Measurements from ENCODE around the gene HP1BP3.

The HP1BP3 gene

DNA sequence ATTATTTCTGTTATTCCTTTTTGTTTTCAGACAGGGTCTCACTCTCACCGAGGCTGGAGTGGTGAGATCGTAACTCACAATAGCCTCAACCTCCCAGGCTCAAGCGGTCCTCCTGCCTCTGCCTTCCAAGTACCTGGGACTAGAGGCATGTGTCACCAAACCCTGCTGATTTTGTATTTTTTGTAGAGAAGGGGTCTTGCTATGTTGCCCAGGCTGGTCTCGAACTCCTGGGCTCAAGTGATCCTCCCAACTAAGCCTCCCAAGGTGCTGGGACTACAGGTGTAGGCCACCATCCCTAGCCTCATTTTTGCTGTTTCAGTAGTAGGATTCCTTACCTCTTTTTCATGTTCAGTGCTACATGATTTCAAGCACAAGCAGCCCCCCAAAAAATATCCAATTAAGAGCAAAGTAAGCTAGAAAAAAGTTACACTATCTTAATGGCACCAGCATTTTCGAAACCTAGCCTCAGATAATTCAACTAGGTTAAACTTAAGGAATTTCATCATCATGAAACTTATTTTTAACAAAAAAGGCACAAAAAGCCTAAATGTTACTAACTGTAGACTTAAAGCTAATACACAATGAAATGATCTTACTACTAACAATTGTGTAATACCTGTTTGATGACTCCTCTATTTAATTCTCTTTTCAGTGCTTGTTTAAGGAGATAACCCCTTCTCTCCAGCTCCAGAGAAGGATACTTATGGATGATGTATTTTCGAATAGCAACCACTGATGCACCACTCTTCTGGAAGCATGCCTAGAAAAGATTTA is 16.6 kb downstream of the HP1BP3 start:
- no peak for DNase-seq

DNA sequence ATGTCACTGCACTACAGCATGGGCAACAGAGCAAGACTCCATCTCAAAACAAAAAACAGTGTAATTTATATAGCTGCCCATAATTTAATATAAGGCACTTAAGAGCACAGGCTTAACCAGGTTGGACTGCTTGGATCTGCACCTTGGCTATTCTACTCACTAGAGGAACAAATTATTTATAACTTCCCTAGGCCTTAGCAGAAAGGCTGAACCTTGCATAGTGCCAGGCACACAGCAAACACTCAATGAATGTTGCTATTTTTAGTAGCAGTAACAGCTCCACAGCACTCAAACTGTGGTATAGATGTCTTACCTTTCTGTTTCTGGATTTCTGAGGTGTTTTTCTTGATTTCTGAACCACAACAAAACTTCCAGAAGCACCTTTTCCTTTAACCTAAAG is 19.8 kb downstream of the HP1BP3 start:
- DNase-seq, result no peak

DNA sequence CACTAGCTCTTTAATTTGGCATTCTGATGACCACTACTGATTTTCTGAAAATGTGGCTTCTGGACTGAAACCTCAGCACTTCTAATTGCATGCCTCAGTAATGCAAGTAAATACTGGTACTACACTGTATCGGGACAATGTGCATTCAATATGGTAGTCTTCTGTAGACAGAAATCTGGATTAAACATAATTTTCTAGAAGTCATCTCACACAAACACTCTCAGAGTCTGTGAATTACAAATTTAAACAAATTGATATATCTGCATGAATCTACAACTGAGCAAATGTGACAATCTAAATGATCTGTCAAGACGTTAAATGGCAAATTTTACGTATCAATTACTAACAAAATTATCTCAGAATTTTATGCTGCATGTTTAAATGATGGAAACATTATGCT is 23.7 kb downstream of the HP1BP3 start:
- no peak for DNase-seq

DNA sequence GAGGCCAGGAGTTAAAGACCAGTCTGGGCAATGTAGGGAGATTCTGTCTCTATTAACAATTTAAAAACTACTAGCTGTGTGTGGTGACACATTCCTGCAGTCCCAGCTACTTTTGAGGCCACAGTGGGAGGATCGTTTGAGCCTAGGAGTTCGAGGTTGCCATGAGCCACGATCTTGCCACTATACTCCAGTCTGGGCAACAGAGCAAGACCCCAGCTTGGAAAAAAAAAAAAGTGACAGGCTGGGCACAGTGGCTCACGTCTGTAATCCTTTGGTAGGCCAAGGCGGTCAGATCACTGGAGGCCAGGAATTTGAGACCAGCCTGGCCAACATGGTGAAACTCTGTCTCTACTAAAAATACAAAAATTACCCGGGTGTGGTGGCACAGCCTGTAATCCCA is 26.8 kb downstream of the HP1BP3 start:
- DNase-seq, result no peak

DNA sequence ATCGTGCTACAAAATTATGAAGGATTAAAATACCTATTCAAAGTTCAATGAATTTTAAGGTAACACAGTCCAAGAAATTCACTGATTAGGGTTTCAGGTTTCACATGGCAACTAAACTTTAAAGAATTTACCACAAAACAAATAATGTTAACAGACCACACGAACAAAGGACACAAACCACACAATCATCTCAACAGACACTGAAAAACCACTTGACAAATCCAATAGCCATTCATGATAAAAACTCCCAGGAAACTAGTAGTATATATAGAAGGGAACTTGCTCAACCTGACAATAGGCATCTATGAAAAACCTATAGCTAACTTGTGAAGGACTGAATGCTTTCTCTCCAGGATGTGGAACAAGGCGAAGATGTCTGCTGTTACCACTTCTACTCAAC is 33.5 kb downstream of the HP1BP3 start:
- DNase-seq, result no peak

DNA sequence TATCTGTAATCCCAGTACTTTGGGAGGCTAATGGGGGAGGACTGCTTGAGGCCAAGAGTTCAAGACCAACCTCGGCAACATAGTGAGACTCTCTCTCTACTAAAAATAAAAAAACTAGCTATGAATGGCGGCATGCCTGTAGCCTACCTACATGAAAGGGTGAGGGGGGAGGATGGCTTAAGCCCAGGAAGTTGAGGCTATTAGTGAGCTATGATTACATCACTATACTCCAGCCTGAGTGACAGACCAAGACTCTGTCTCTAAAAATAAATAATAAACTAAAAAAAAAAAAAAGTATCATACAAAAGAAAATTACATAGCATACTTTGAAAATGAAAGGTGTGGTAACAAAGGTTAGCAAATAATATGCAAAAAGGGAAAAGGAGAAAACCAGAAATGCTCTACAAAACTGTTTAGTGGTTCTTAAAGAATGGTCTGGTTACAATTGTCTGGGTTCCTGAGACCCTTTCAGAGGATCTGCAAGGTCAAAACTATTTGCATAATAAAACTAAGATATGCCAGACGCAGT is 35.6 kb downstream of the HP1BP3 start:
- DNase-seq, result no peak

DNA sequence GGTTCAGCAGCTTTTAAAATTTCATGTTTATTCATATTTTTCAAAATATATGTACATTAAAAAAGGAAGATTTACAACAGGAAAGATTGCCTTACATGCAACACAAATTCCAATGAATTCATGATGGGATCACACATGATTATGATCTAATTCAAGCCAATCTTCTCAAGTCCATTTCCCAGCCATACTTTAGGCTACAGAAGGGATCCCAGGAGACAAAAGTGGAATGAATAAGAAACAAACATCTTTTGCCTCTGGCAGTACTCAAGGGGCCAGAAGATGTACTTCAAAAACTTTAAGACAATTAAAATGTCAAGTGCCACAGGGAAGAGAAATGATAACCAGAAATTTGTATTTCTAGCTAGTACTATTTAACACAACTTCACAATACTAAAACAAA is 44.4 kb downstream of the HP1BP3 start:
- no peak for DNase-seq

DNA sequence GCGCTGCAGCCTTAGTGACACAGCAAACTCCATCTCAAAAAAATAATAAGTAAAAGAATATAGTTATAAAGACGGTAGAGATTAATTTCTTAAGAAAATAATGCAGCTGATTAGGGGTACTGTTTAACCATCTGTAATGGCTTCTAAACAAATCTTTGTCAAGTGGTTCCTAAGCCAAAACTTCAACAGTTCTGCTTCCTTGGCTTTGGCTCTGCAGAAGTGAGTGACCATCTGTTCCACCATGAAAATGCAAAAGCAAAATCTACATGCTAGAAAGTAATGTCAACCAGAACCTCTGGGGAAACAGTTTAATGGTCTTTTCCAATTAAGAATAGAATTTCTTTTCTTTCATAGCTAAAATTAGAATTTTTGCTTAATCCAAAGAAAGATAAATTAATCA is 46.3 kb downstream of the HP1BP3 start:
- no peak for DNase-seq

DNA sequence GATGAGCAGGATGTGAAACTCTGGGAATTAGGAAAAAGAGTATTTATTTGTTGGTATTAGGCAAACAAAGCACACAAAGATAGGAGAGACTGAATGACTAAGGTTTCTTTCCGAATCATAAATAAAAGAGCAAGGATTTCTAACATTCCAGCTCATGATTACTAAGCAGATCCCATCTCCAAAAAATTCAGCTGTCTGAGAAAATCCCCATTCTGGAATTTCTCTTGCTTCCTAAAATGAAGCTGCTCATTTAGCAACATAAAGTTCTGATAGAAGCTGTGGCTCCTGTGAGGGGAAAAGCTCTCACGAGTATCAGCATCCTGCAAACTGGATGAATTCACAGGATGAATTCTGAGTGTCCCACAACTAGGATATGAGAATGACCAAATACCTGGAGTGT is 47.9 kb downstream of the HP1BP3 start:
- DNase-seq, result no peak

DNA sequence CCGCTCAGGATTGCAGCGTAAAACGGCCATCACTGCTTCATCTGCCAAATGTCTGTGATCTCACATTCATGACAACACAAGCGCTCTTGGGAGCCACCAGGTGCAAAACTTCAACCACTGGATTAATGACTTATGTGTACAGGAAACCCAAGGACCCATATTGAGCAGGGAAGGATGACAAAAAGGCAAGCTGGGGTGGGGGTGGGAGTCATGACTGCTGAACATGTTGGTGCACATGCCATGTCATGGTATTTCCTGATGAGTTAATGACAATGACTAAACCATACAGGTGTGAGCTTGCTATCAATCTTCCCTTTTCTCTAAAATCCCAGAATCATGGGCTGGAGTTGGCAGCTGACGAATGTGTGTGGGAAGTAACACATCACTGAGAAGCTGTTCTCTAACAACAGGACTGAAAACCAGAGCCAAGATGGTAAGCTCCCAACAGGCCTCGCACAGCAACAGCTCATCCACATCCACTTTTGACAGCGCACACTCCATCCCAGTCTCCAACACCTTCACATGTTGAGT is 51.5 kb downstream of the HP1BP3 start:
- DNase-seq, result no peak

DNA sequence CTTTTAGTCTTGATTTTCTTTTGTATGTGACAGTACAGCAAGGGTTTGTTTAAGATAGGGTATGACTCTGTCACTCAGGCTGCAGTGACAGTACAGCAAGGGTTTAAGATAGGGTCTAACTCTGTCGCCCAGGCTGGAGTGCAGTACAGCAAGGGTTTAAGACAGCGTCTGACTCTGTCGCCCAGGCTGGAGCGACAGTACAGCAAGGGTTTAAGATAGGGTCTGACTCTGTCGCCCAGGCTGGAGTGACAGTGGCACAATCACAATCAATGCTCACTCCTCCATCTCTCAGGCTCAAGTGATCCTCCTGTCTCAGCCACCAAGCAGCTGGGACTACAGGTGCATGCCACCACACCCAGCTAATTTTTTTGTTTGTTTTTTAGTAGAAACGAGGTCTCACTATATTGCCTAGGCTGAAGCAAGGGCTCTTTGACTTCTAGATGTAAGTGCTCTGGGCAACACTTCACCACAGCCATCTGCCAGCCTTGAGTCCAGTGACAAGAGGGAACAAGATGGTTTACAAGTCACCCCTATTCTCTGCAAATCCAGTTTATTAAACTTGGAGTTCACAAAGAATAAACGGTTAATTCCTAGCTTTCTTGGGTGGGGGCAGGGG is 53.6 kb downstream of the HP1BP3 start:
- no peak for DNase-seq

DNA sequence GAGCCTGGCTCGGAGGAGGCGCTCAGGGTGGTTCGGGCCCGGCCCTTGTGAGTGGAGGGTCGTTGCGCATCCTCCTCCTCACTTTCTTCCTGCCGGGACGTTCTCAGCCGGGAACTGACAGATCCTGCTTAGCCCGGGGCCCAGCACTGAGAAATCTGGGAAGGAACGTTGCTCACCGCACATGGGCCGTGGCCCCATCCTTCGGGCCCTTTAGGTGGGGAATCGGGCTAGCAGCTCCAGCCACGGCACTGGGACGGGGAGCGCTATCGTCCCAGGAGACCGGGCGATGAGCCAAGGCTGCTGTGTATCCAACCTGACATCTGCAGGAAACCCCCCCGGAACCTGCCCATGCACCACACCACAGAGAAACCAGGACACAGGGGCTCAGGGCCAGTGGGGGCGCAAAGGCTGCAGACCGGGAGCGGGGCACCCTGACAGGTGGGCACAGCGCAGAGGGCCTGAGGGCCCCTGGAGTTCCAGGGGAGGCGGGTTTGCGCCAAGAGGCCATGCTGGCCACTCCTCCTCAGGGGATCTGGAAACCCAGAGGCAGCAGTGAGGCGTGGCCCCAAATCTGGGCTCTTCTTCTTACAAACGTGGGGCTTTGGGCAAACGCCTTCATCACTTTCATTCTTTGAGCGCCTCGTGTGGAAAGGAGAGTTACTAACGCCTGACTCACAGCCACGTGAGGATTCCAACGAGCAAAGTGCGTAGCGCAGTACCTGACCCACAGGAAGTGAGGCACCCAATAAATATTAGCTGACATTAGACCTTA is 54.3 kb downstream of the HP1BP3 start, which contains the start of gene SH2D5:
SH2D5 (minus strand) TSS at position 116 of the 772 bp plus-strand sequence. CDS start 4,659 bp downstream, outside the sequence.
- peak; percentile 72 for DNase-seq

DNA sequence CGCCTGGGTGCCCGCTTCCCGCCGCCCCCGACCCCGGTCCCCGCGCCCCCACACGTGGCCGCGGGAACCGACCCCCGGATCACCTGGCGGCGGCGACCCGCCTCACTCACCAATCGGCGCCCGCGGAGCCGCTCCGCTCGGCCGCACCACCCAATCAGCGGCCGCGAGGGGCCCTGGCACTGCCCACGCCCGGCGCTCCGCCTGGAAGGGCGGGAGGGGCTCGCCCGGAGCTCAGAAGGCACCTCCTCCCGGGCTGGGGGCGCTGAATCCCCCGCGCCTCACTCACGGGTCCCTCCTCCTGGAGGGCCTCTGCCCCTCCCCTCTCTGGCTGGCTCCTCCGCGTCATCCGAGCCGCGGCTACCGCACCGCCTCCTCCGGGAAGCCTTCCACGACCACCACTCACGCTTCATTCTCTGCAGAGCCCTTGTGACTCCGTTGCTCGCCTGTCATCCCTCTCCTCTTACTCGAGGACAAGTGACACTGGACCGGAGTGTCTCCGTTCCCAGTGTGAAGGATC is 55.0 kb downstream of the HP1BP3 start:
- DNase-seq, result peak; percentile 66

DNA sequence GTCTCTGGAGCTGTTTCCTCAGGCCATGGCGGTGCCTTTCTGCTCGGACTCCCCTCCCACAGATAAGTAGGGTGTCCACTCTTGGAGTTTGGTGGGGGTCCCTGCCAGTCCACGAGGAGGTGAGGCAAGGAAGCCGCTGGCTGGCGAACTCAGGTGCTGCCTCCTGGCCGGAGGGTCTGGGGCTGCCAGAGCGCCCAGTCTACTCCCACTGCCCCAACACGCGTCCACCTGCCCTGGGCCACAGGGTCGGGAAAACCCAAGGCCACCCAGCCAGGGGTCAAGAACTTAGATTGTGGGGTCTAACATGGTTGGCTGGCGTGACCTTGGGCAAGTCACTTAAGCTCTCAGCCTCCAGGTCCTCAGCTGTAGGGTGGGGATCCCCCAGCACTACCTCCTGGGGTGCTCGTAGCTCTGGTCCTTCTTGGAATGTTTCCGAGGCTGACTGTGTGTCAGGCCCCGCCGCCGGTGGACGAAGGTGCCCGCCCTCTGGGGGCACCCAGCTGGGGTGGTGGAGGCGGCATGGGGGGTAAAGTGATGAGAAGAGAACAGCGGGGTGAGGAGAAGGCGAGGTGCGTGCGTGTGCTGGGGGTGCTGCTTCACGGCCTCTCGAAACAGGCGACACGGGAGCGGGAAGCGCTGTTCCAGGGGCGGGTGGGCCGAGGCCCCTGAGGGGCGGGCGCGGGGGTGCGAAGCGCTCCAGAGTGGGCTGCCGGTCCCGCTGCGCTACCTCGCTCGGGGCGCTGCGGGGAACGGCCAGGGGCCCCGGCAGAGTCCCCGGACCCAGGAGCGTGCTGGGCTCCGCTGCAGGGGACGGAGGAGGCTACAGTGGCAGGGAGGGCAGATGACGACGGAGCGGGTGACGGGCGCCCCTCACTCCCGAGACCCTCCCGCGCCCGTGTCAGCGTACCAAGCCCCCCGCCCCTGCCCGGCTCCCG is 55.8 kb downstream of the HP1BP3 start:
- no peak for DNase-seq

DNA sequence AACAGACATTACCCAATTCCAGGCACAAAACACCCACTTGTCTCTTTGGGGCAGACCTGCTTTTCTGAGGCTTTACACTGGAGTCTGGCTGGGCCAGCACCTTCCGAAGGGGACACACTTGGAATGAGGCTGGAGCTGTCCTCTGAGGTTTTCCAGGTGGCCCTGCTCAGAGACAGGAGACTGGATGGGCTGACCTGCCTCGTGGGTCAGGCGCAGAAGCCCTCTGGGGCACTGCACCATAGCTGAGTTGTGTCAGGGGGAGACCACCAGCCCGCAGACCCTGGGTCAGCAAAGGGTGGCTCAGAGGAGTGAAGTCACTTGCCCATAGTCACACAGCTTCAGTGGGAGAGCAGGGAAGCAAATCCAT is 56.4 kb downstream of the HP1BP3 start:
- DNase-seq, result no peak

DNA sequence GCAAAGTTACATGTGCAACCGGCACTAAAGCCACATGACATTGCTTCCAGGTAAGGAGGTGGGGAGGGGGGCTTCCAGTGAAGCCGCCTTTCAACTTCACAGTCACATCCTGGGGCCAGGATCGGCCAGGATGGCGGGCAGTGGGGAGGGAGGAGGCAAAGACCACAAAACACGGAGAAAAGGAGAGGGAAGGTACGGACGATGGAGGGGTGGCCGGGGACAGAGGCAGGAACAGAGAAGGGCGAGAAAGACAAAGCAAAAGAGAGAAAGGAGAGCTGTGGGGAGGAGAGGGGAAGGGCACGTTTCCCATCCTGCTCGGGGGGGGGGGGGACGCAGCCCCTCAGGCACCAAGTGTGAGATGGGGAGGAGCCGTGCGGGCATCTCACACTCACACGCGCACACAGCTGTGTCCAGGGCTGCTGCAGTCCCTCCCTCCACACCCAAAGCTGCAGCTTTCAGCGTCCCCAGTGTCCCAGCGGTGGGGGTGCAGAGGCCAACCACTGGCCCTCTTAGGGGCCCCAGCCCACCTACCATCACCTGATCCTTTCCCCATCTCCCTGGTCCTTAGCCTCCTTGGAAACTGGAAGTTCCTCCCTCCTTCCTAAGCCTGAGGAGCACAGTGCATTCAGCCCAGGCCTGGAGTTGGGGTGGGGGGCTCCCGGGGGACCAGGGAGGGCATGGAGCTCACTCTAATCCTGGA is 57.0 kb downstream of the HP1BP3 start:
- DNase-seq, result no peak

DNA sequence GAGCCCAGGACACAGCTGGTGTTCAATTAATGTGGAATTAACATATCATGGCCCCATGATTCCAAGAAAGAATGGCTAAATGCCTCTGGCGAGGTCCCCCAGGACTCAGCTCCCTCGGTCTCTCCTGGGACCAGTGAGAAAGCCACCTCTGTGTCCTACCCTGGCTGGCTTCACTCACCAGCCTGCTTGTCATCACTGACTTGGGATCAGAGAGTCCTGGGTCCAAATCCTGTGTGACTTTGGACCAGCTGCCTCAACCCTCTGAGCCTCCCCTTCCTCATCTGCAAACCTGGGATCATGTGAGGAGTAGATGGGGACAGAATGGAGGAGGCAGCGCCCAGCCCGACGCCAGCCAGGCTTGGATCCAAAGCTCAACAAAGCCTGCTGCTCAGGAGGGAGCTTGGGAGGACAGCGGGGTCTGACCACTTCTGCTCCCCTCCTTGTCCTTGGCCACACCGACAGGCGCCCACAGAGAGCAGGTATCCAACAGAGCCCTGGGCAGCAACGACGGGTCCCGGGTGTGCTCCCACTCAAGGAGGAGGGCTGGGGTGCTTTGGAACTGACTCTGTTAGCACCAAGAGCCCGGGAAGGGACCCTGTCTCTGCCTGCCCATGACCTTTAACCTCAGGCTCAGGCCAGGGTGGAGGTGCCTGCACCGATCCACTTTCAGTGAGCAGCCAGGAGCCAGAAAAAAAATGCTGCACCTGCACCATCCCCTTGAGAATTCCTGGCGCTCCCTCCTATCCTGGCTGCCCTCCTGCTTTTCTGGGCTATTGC is 57.8 kb downstream of the HP1BP3 start:
- DNase-seq, result no peak

DNA sequence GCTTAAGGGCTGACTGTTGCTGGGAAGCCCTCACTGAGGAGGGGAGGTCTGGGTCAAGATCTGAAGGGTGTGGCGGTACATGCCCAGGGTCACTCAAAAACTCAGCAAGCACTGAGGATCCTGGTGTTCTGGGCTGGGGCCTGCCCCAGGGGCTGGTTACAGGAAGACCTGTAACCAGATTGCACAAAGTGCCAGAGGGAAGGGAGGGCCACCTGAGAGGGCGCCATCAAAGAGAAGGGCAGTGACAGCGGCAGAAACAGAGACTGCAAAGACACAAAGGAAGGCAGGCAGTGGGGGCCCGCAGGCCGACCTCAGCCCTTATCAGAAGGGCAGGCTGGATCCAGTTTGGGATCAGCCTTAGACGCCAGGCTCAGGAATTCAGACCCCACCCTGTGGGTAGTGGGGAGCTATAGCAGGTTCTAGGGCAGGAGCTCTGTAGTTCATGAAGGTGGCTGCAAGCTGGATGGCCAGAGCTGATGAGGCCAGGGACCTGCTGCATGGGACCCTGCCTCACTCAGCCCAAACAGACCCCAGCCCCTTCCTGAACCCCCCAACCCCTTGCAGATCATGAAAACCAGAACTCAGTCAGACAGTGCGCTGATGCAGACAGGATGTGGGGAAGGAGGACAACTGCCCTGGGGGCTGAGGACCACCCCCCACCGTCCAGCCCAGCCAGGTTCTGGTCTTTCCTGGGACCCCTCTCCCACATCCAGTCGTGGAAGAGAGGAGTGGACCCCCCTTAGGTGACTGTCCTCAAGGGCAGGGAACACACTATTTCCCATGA is 58.5 kb downstream of the HP1BP3 start:
- no peak for DNase-seq

DNA sequence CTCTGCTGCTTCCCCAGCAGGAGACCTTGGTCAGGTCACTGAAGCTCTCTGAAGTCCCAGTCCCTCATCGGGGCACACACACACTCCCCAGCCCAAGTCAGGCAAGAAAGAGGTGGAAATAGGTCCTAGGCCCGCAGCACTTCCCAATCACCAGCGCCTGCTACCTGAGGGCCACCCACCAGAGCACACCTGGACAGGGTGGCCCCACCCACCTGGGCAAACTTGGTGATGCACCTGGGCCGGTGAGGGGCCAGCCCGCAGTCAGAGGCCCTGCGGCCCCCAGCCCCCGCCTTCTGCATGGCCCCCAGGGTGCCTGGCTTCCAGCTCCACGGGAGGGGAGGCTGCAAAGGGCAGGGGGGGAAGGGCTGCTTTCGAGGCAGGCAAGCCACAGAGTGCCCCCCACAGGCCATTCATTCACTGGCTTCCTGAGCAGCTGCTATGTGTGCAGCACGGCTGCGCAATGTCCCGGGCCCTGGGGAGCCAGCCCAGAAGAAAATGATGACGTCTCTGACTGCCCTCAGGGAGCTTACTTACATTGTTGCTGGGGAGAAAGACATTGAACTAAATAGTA is 59.3 kb downstream of the HP1BP3 start:
- DNase-seq, result no peak
